ENCODE results near the gene LPCAT3.
A peak's percentile ranks its signal among the peaks of the same experiment; 100 is the strongest.

The LPCAT3 gene

GRCh38 chr12:6996040-6996441, 22.2 kb downstream of the LPCAT3 start:
- DNase-seq: no peak

- DNase-seq: no peak
These were observed 30.2 kb downstream of the LPCAT3 start for GRCh38 chr12:6987956-6988553.

- no peak for DNase-seq
These were observed 35.7 kb downstream of the LPCAT3 start for GRCh38 chr12:6982532-6982931.

- no peak for DNase-seq
These were observed 36.9 kb downstream of the LPCAT3 start for GRCh38 chr12:6981152-6982052.

GRCh38 chr12:6980740-6981139, 37.5 kb downstream of the LPCAT3 start:
- no peak for DNase-seq

GRCh38 chr12:6980075-6980474, 38.2 kb downstream of the LPCAT3 start:
- DNase-seq: no peak

GRCh38 chr12:6979453-6979852, 38.8 kb downstream of the LPCAT3 start:
- DNase-seq: no peak

GRCh38 chr12:6979021-6979420, 39.3 kb downstream of the LPCAT3 start:
- DNase-seq: no peak

GRCh38 chr12:6978611-6979011, 39.7 kb downstream of the LPCAT3 start:
- no peak for DNase-seq

- DNase-seq: no peak
These were observed 40.1 kb downstream of the LPCAT3 start for GRCh38 chr12:6978188-6978587.

- DNase-seq: no peak
These were observed 40.6 kb downstream of the LPCAT3 start for GRCh38 chr12:6977653-6978052.

- DNase-seq: no peak
These were observed 42.8 kb downstream of the LPCAT3 start for GRCh38 chr12:6975297-6976032.

GRCh38 chr12:6974180-6974579, 44.1 kb downstream of the LPCAT3 start:
- DNase-seq: no peak

GRCh38 chr12:6970096-6970527, 48.2 kb downstream of the LPCAT3 start:
- DNase-seq: no peak

GRCh38 chr12:6968426-6968825, 49.9 kb downstream of the LPCAT3 start:
- no peak for DNase-seq

- DNase-seq: no peak
These were observed 50.6 kb downstream of the LPCAT3 start for GRCh38 chr12:6967651-6968100.

GRCh38 chr12:6966351-6966750, 51.9 kb downstream of the LPCAT3 start:
- no peak for DNase-seq

GRCh38 chr12:6965714-6966113, 52.6 kb downstream of the LPCAT3 start:
- DNase-seq: no peak

GRCh38 chr12:6965026-6965661, 53.1 kb downstream of the LPCAT3 start:
- DNase-seq: peak; percentile 88

- no peak for DNase-seq
These were observed 53.7 kb downstream of the LPCAT3 start for GRCh38 chr12:6964605-6965025.

- DNase-seq: no peak
These were observed 54.4 kb downstream of the LPCAT3 start for GRCh38 chr12:6963791-6964413.

GRCh38 chr12:6963016-6963731, 55.1 kb downstream of the LPCAT3 start:
- DNase-seq: no peak
